NCI-H128 (cell line): ENCODE data around the gene NLRP12.
"Not testable (repeated sequence)": the region's sequence is repeated elsewhere in the genome, so short reads cannot be mapped to it uniquely, and the experiment has no call there.

Source experiments
- DNase-seq: peaks from one replicate; lab custom pipeline; 2025; ENCODE audit not compliant: unreplicated experiment; lab: John Stamatoyannopoulos, UW

NLRP12 gene, protein sequence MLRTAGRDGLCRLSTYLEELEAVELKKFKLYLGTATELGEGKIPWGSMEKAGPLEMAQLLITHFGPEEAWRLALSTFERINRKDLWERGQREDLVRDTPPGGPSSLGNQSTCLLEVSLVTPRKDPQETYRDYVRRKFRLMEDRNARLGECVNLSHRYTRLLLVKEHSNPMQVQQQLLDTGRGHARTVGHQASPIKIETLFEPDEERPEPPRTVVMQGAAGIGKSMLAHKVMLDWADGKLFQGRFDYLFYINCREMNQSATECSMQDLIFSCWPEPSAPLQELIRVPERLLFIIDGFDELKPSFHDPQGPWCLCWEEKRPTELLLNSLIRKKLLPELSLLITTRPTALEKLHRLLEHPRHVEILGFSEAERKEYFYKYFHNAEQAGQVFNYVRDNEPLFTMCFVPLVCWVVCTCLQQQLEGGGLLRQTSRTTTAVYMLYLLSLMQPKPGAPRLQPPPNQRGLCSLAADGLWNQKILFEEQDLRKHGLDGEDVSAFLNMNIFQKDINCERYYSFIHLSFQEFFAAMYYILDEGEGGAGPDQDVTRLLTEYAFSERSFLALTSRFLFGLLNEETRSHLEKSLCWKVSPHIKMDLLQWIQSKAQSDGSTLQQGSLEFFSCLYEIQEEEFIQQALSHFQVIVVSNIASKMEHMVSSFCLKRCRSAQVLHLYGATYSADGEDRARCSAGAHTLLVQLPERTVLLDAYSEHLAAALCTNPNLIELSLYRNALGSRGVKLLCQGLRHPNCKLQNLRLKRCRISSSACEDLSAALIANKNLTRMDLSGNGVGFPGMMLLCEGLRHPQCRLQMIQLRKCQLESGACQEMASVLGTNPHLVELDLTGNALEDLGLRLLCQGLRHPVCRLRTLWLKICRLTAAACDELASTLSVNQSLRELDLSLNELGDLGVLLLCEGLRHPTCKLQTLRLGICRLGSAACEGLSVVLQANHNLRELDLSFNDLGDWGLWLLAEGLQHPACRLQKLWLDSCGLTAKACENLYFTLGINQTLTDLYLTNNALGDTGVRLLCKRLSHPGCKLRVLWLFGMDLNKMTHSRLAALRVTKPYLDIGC

GRCh38 chr19:53824134-53824611 lies at the start of gene NLRP12:
NLRP12 (minus strand) TSS chr19:53824314; CDS start chr19:53824174, 140 bp downstream.
- DNase-seq = no peak

DNA sequence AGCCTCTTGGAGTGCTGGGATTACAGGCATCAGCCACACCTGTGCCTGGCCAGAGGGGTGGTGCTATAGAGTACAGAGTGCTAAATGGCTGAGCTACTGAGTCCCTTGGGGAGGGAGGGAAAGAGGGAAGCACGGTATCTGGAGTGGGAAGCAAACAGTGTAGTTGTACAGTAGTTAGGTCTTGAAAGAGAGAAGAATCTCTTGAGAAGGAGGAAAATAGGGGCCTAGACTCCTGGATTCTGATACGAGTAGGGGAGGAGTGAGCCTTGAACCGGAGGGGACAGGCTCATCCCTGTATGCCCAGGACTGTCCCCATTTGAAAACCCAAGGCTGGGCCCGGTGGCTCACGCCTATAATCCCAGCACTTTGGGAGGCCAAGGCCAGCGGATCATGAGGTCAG lies 48.6 kb upstream of the NLRP12 start:
- DNase-seq = no peak

DNA sequence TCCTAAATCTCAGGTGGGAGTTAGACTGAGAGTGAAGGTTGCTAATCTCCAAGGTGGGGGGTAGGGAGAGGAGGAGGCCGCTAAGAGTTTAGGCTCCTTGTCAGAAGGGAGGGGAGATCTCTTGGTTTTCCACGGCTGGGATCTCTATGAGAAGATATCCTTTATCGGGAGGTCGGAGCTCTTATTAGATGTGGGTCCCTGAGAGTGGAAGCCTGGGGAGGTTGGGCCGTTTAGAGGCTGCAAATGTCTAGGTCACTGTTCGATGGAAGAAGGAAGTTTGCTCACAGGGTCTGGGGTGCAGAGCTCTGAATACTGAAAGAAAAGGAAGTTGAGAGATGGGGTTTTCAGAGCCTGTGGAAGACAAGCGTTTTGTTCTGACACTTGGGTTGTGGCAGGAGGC lies 47.3 kb upstream of the NLRP12 start:
- DNase-seq = no peak

DNA sequence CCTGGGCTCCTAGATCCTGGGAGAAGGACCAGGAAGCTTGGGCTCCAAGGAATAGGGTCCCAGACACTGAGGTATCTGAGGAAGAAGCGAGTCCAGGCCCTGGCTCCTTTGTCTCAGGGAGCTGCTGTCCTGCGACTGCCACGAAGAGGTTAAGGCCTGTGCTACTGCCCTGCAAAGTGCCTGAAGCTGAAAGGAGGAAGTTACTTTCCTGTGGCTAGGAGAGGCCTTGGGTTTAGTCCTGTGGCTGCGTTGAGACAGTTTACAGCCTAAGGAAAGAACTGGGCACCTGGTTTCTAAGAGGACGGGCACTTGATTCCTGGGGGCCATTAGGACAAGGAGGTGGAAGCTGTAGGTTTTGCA lies 46.4 kb upstream of the NLRP12 start:
- no peak for DNase-seq

DNA sequence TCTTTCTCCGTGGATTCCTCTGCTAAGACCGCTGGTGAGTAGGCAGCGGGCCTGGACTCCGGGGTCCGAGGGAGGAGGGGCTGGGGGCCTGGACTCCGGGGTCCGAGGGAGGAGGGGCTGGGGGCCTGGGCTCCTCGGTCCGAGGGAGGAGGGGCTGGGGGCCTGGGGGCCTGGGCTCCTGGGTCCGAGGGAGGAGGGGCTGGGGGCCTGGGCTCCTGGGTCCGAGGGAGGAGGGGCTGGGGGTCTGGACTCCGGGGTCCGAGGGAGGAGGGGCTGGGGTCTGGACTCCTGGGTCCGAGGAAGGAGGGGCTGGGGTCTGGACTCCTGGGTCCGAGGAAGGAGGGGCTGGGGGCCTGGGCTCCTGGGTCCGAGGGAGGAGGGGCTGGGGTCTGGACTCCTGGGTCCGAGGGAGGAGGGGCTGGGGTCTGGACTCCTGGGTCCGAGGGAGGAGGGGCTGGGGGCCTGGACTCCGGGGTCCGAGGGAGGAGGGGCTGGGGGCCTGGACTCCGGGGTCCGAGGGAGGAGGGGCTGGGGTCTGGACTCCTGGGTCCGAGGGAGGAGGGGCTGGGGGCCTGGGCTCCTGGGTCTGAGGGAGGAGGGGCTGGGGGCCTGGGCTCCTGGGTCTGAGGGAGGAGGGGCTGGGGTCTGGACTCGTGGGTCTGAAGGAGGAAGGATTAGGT lies 45.8 kb upstream of the NLRP12 start:
- DNase-seq = not testable (repeated sequence)

- DNase-seq = no peak
These were observed 45.0 kb upstream of the NLRP12 start for GRCh38 chr19:53868892-53869804.

GRCh38 chr19:53868091-53868891 lies 44.2 kb upstream of the NLRP12 start:
- DNase-seq = no peak

- no peak for DNase-seq
These were observed 43.3 kb upstream of the NLRP12 start, which contains the start of gene MYADM for GRCh38 chr19:53867225-53868090. MYADM (plus strand) TSS chr19:53867883; CDS start chr19:53873530, 5,647 bp downstream.

GRCh38 chr19:53866865-53867224 lies 42.7 kb upstream of the NLRP12 start:
- no peak for DNase-seq

DNA sequence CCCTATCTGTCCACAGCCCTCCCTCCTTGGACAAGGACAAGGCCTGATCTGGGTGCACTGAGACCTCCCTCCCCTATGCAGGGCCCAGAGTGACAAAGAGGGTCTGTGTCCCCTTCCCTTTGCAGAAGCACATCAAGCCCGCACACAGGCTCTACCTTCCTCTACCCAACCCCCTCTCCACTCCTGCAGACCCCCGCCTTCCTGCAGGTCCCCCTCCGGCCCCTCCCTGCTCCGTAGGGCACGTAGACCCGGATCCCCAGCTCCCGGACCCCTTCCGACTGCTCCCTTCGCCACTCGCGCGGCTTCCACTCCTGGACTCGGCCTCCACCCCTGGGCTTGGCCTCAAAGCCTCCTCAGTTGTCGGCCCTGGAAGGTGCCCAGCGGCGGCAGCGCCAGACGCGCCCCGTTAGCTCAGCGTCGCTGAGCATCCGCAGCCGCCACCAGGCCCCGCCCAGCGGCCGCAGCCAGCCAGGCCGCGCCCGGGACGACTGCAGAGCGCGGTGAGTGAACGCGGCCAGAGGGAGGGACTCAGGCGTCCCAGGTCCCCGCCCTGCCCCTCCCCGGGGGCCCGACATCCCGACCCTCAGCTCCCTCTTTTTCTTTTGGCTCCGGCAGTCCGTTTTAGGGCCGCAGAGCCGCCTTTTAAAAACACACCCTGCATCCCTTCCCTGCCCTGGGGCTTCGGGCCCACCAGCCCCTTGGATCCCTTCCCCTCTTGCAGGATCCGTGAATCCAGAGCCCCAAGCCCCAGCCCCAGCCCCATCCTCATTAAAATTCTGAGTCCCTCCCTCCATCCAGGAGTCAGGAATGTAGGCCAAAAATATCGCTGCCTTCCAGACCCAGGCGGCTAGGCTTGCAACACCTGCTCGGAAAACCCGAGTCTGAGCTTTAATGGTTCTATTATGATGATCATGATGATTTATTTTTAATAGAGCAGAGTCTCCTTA lies 42.1 kb upstream of the NLRP12 start:
- DNase-seq = no peak

- no peak for DNase-seq
These were observed 41.4 kb upstream of the NLRP12 start for GRCh38 chr19:53865523-53865917.

DNA sequence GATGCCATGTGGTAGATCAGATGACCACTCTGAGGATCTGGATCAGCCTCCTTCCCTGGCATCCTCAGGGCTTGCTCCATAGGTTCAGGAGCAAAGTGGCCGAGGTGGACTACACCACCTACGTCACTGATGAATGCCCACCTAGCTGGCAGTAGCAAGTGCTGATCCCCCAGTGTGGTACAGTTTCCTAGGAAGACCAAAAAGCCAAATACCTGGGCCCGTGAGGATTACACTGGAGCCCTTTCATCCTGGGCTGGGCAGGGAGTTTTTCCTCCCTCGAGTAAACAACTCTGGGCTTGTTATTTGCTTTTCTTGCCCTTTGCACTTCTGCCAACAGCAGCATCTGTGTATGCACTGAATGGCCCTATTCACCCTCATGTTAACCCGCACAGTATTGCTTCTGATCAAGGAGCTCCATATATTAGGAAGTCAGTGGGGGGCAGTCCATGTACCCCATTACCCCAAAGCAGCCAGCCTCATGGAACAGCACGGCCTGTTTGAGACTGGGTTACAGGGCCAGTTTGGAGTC lies 40.3 kb upstream of the NLRP12 start:
- no peak for DNase-seq

DNA sequence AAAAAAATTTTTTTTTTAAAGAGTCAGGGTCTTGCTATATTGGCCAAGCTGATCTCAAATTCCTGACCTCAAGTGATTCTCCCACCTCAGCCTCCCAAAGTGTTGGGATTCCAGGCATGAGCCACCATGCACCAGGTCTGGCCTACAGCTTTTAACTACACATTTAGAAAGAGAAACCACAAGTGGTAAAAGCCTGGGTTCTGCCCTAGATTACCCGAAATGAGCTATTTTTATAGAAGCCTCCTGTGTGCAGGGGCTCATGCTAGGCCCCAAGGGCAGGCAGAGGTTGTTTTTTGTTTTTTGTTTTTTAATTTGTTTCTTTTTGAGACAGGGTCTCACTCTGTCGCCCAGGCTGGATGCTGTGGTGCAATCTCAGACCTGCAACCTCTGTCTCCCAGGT lies 29.6 kb upstream of the NLRP12 start:
- no peak for DNase-seq

GRCh38 chr19:53849237-53849676 lies 25.1 kb upstream of the NLRP12 start:
- no peak for DNase-seq

DNA sequence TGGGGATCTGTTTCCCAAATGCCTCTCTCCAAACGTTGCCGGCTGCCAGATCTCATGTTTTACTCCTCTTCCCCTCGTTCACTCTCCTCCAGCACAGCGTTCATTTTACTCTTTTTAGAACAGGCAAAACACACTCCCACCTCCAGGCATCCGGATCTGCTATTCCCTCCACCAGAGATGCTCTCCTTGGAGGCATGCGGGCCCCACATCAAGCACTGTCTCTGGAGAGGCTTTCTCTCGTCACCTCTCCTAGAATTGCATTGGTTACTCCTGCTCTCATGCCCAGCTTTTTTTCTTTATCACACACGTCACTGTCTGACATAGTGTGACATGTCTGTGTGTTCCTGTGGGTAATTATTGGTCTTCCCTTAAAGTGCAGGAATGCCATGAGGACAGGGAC lies 23.4 kb upstream of the NLRP12 start:
- DNase-seq = no peak

GRCh38 chr19:53844849-53845246 lies 20.7 kb upstream of the NLRP12 start:
- DNase-seq = no peak

GRCh38 chr19:53840914-53841313 lies 16.8 kb upstream of the NLRP12 start:
- DNase-seq = not testable (repeated sequence)
